Hematopoietic multipotent progenitor cell treated with erythropoietin and hydrocortisone succinate and interleukin-3 and kit ligand, for 6 days (in vitro differentiated cells): ENCODE measurements around the gene KLF3.
"Not testable (repeated sequence)": the region's sequence is repeated elsewhere in the genome, so short reads cannot be mapped to it uniquely, and the experiment has no call there.

Source experiments
- DNase-seq: peaks from one replicate; pipeline ENCODE4 v3.0.0-alpha.2; 2015

The KLF3 gene

GRCh38 chr4:38663801-38664705 lies at the start of gene KLF3:
Gene KLF3, plus strand, starts transcription at chr4:38664199. Its CDS starts 16,427 bp downstream, at chr4:38680626.
- DNase-seq: peak; percentile 95

DNA sequence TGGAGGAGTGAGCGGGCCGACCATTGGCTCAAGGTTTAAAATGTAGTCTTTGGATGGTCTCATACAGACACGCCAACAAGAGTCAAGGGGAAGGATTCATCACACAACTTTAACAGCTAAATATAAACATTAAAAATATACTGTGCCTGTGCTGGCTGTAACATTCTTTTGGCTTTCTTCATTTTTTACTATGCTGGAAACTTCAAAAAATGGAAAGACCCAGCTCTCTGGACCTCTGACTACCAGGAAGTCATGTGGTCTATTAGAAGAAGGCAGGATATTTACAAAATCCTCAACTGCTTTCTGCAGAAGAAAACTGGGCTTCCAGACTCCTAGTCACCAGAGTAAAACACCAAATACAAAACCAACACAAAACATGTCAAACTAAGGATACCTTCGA lies 49.8 kb upstream of the KLF3 start:
- DNase-seq: no peak

- DNase-seq: peak; percentile 66
These were observed 48.2 kb upstream of the KLF3 start for GRCh38 chr4:38615847-38616246.

- no peak for DNase-seq
These were observed 45.5 kb upstream of the KLF3 start for GRCh38 chr4:38618505-38618904.

- no peak for DNase-seq
These were observed 44.7 kb upstream of the KLF3 start for GRCh38 chr4:38619316-38619715.

GRCh38 chr4:38620065-38620464 lies 43.9 kb upstream of the KLF3 start:
- DNase-seq: no peak

DNA sequence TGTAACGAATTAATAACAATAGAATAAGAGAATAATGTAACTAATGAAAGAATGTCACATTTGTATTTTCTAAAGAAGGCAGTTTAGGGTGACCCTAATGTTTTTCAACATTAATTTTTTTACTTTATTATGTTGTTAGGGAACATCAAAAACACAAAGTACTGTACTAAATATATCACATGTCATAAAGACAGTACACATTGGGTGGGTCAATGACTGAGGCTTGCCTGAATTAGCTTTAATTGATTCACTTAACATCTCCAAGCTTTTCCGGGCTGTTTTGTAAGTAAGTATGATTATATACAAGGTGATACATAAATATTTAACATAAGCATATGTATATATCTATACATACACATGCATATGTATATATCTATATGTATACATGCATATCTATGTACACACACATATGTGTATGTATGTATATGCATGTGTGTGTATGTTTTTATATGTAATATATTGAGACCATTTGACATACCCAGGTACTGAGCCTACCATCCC lies 43.4 kb upstream of the KLF3 start:
- DNase-seq: no peak

GRCh38 chr4:38621028-38621684 lies 42.8 kb upstream of the KLF3 start:
- DNase-seq: peak; percentile 85

- no peak for DNase-seq
These were observed 42.2 kb upstream of the KLF3 start for GRCh38 chr4:38621831-38622230.

DNA sequence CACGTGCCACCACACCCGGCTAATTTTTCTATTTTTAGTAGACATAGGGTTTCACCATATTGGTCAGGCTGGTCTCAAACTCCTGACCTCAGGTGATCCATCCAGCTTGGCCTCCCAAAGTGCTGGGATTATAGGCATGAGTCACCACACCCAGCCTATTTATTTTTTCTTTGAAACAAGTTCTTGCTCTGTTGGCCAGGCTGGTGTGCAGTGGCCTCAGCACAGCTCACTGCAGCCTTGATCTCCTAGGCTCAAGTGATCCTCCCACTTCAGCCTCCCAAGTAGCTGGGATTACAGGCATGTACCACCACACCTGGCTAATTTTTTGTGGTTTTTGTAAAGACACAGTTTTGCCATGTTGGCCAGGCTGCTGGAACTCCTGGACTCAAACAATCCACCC lies 41.7 kb upstream of the KLF3 start:
- not testable (repeated sequence) for DNase-seq

DNA sequence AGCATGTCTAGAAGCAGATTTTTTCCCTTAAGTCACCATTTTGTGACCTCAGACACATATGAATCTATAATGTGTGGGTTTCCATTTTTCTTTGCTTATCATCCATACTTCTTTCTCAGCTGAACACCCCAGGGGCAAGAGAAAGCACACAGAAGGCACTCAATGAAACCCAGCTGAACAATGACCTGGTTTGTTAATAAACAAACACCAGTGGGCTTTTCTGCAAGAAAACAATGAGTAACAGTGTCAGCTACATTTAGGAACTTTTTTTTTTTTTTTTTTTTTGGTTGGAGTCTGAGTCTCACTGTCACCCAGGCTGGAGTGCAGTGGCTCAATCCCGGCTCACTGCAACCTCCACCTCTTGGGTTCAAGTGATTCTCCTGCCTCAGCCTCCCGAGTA lies 40.7 kb upstream of the KLF3 start:
- DNase-seq: no peak

DNA sequence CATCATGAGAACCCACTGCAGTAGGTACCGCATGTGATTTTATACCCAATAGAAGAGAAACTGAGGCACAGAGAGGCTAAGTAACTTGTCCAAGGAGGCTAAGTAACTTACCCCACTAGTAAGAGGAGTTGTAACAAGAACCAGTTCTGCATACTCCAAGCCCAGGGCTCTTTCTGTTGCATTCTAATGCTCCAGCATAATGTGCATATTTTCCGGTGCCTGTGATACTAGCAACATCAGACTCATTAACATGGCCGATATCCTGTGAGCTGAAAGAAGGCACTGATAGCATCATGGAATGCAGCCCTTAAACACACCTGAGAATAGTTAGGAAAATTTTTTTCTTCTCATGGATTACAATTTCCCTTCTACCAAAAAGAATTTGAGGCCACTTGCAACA lies 39.7 kb upstream of the KLF3 start:
- no peak for DNase-seq

GRCh38 chr4:38625508-38625907 lies 38.5 kb upstream of the KLF3 start:
- no peak for DNase-seq

DNA sequence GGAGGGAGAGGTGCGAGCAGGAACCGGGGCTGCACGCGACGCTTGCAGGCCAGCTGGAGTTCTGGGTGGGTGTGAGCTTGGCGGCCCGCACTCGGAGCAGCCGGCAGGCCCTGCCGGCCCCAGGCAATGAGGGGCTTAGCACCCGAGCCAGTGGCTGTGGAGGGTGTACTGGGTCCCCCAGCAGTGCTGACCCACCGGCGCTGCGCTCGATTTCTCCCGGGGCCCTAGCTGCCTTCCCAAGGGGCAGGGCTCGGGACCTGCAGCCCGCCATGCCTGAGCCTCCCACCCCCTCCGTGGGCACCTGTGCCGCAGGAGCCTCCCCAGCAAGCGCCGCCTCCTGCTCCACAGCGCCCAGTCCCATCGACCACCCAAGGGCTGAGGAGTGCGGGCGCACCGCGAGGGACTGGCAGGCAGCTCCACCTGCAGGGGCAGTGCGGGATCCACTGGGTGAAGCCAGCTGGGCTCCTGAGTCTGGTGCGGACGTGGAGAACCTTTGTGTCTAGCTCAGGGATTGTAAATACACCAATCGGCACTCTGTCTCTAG lies 37.0 kb upstream of the KLF3 start:
- not testable (repeated sequence) for DNase-seq

GRCh38 chr4:38630519-38630918 lies 33.5 kb upstream of the KLF3 start:
- DNase-seq: no peak

DNA sequence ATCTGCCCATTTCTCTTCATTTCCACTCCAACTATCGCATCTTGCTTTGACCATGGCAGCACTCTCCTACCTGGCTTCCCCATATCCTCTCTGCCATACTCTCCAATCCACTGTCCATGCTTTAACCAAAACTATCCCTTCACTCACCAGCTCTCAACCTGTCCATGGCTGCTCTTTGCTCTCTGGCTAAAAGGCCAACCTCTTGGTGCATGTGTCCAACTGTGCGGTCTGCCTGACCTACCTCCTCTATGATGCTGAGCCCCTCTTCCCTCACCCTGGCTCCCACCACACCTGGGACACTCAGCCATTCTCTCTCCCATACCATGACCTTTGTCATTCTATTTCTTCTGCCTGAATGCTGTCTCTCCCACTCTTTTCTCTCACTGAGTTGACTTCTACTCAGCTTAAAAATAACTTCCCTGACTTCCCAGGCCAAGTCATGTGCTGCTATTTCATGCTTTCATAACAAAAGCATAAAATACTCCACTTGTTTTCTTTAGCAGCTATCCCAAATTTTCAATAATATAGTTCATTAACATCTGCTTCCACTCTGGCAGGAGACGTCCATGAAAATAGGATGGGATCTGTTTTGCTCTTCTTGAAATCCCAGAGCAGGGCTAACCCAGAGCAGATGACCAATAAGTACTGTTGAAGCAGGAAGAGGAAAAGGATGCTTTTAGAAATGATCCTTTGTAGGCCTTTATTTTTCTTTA lies 29.8 kb upstream of the KLF3 start:
- no peak for DNase-seq

GRCh38 chr4:38639242-38639641 lies 24.8 kb upstream of the KLF3 start:
- no peak for DNase-seq

- DNase-seq: no peak
These were observed 22.2 kb upstream of the KLF3 start for GRCh38 chr4:38641811-38642210.

GRCh38 chr4:38644201-38644600 lies 19.8 kb upstream of the KLF3 start:
- DNase-seq: no peak

GRCh38 chr4:38647101-38647819 lies 16.7 kb upstream of the KLF3 start:
- DNase-seq: no peak

DNA sequence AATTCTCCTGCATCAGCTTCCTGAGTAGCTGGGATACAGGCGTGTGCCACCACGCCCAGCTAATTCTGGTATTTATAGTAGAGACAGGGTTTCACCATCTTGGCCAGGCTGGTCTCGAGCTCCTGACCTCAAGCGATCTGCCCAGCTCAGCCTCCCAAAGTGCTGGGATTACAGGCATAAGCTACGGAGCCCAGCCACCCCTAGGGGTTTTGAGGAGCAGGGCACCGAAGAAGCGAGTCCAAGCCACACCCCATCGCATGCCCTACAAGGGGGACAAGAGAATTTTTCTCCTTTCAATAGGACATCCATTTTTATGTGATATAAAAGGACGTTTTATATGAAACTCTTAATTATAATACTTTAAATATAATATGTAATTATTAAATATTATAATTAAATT lies 13.9 kb upstream of the KLF3 start:
- no peak for DNase-seq

- peak; percentile 56 for DNase-seq
These were observed 9.7 kb upstream of the KLF3 start for GRCh38 chr4:38654273-38654672.
